ENCODE measurements around the gene PLPP7. TPM values are rescaled to one million over a fixed set of nuclear protein-coding genes. Genes with fewer than 3 reads are reported as not detected.

PLPP7 gene
- total RNA-seq, 1 experiment from 2014 or later = not detected

DNA sequence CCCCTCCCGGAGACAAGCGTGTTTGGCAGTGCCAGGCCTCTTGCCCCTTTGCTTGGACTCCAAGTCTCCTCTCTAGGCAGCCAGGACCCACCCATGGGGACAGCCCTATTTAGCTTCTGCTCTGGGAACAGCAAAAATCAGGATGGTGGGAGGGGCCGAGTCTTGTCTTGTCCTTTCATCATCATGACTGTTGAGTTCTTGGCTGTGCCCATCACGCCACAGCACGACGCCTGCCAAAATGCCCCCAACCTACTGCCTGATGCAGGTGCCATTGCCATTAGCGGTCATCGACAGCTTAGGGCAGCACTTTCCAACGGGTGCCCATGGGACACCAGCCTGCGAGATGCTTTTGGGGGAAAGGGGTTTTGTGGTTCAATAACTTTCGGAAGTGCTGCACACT, 18.9 kb downstream of the PLPP7 start:
- TF ChIP-seq EZH2 (IDR thresholded peaks at IDR 0.05; ENCODE audit: low read depth) = no peak
- TF ChIP-seq, protein P1, sequence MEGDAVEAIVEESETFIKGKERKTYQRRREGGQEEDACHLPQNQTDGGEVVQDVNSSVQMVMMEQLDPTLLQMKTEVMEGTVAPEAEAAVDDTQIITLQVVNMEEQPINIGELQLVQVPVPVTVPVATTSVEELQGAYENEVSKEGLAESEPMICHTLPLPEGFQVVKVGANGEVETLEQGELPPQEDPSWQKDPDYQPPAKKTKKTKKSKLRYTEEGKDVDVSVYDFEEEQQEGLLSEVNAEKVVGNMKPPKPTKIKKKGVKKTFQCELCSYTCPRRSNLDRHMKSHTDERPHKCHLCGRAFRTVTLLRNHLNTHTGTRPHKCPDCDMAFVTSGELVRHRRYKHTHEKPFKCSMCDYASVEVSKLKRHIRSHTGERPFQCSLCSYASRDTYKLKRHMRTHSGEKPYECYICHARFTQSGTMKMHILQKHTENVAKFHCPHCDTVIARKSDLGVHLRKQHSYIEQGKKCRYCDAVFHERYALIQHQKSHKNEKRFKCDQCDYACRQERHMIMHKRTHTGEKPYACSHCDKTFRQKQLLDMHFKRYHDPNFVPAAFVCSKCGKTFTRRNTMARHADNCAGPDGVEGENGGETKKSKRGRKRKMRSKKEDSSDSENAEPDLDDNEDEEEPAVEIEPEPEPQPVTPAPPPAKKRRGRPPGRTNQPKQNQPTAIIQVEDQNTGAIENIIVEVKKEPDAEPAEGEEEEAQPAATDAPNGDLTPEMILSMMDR (conservative IDR thresholded peaks at IDR 0.05) = no peak

DNA sequence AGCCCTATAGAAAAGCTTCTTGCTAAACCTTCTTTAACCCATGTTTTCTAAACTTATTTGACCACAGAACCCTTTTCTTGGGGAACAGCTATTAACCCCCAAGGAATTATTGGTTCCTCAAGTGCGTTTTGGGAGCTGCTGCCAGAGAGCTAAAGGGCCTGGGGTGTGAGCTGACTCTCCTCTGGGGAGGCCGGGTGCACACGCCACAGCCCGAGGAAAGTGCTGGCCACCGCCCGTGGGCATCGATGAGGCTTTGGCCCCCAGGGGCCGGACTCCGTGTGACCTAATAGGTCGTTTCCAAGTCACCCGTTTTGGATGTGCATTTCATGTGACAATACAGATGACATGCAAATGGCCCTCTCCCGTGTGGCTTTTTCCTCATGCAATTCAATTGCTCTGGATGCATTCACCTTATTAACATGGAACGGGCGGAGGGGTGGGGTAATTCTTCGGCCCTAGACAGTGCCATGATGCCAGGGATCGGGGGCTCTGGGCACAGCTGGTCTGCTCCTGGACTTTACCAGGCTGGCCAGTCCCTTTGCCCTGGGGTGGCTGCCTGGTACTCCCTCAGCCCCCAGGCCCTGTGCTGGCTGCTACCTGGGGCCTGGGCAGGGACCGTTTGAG, 19.5 kb downstream of the PLPP7 start:
- no peak overlapping the region for H2AFZ ChIP-seq
- H3K79me2 ChIP-seq (ENCODE audit: low read depth) = no peaks in the 10 kb centered on the region
- POLR2A ChIA-PET (ENCODE audit: unreplicated experiment) = no interaction called here
- H3K9me2 ChIP-seq (ENCODE audit: insufficient read depth) = no peaks in the 10 kb centered on the region
- CTCF ChIA-PET = interaction anchor here (0.6 kb wide), 1 partner anchor 201 kb away, joined by 4 read pairs; no protein-coding TSS in a partner anchor
- H4K20me1 ChIP-seq (ENCODE audit: insufficient read depth) = no peaks in the 10 kb centered on the region
- H3K27ac ChIP-seq = no peak overlapping the region
- TF ChIP-seq EZH2 (IDR thresholded peaks at IDR 0.05; ENCODE audit: low read depth) = no peak
- H3K4me2 ChIP-seq = no peak overlapping the region
- DNase-seq = no peak
- no peak overlapping the region for H3K4me3 ChIP-seq
- BruUV-seq (replicated peaks) = no TSS peak
- no peaks in the 10 kb centered on the region for H3K36me3 ChIP-seq (ENCODE audit: low read depth)
- intact Hi-C loops (cut with micrococcal nuclease; ENCODE audit: unreplicated experiment) = no loop called here
- no peaks in the 10 kb centered on the region for H3K9me3 ChIP-seq (ENCODE audit: insufficient read depth, low read depth)
- H3F3A ChIP-seq (ENCODE audit: insufficient read depth, low read depth) = peaks cover 29% of the 10 kb centered on the region; the same call in 1 of the 2 replicates
- H3K4me1 ChIP-seq (replicated peaks; ENCODE audit: insufficient read depth) = peaks cover 33% of the 10 kb centered on the region
- no peaks in the 10 kb centered on the region for H3K27me3 ChIP-seq (ENCODE audit: insufficient read depth, low read depth)

More for the DNA sequence above, 18.9 kb downstream of the PLPP7 start:
- Histone ChIP-seq H3K27me3 (ENCODE audit: insufficient read depth, low read depth) (no peaks in the 10 kb centered on the region), H3K79me2 (ENCODE audit: low read depth) (no peaks in the 10 kb centered on the region), H3F3A (ENCODE audit: insufficient read depth, low read depth) (peaks cover 30% of the 10 kb centered on the region; the same call in 1 of the 2 replicates), H3K36me3 (ENCODE audit: low read depth) (no peaks in the 10 kb centered on the region), H3K4me1 (replicated peaks; ENCODE audit: insufficient read depth) (peaks cover 29% of the 10 kb centered on the region), H3K9me2 (ENCODE audit: insufficient read depth) (no peaks in the 10 kb centered on the region), H3K9me3 (ENCODE audit: insufficient read depth, low read depth) (no peaks in the 10 kb centered on the region), H4K20me1 (ENCODE audit: insufficient read depth) (no peaks in the 10 kb centered on the region), H3K4me3 (no peak overlapping the region), H3K4me2 (no peak overlapping the region), H3K27ac (no peak overlapping the region), H2AFZ (no peak overlapping the region)
- intact Hi-C loops (cut with micrococcal nuclease; ENCODE audit: unreplicated experiment) = no loop called here
- ChIA-PET POLR2A (ENCODE audit: unreplicated experiment) (no interaction called here), CTCF (no interaction called here)
- DNase-seq = no peak
- BruUV-seq (replicated peaks) = no TSS peak

DNA sequence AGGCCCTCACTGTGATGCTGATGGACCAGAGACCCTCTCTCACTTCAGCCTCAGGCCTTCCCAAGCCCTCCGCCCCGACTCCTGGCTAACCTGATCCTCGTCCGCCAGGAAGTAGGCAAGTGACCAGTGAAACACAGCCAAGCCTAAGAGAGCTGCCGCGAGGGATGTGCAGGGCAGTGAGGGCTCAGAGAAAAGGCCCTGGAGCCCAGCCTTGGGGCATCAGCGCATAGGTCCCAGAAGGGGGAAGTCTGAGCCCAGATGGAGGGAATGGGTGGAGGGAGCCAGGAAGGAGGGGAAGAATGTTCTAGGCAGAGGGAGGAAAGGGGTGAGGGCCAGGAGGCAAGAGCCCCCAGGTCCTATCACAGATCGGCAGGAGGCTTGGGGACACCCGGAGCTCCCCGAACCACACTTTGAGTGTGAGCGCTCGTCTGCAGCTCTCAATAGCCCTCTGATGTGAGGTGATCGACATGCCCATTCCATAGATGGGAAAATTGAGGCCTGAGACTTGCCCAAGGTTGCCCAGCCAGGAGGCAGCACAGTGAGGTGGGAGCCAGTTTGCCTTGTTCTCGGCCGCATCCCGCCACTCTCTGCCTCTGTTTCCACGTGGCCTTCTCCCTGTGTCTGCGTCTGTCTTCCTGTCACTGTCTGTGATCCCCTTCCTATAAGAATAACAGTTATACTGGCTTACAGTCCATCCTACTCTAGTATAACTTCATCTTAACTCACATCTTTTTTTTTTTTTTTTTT, 20.2 kb downstream of the PLPP7 start:
- Histone ChIP-seq H3K27ac (no peak overlapping the region), H3K4me2 (no peak overlapping the region), H3K36me3 (ENCODE audit: low read depth) (no peaks in the 10 kb centered on the region), H3F3A (ENCODE audit: insufficient read depth, low read depth) (peaks cover 25% of the 10 kb centered on the region; the same call in 1 of the 2 replicates), H2AFZ (no peak overlapping the region), H3K4me3 (no peak overlapping the region), H3K9me2 (ENCODE audit: insufficient read depth) (no peaks in the 10 kb centered on the region), H3K9me3 (ENCODE audit: insufficient read depth, low read depth) (no peaks in the 10 kb centered on the region), H3K79me2 (ENCODE audit: low read depth) (no peaks in the 10 kb centered on the region), H4K20me1 (ENCODE audit: insufficient read depth) (no peaks in the 10 kb centered on the region), H3K27me3 (ENCODE audit: insufficient read depth, low read depth) (no peaks in the 10 kb centered on the region), H3K4me1 (replicated peaks; ENCODE audit: insufficient read depth) (peaks cover 29% of the 10 kb centered on the region)
- no TSS peak for BruUV-seq (replicated peaks)
- intact Hi-C loops (cut with micrococcal nuclease; ENCODE audit: unreplicated experiment) = no loop called here
- CTCF ChIA-PET = no interaction called here
- TF ChIP-seq, protein P1 (conservative IDR thresholded peaks at IDR 0.05) = no peak
- TF ChIP-seq EZH2 (IDR thresholded peaks at IDR 0.05; ENCODE audit: low read depth) = no peak
- no peak for DNase-seq
- POLR2A ChIA-PET (ENCODE audit: unreplicated experiment) = no interaction called here
